ENCODE results near the gene DNAJA3. TPM values are rescaled to one million over a fixed set of nuclear protein-coding genes. Genes with fewer than 3 reads are reported as not detected.

The DNAJA3 gene
- total RNA-seq, 1 donor from 2014 or later: 34.6 TPM

DNA sequence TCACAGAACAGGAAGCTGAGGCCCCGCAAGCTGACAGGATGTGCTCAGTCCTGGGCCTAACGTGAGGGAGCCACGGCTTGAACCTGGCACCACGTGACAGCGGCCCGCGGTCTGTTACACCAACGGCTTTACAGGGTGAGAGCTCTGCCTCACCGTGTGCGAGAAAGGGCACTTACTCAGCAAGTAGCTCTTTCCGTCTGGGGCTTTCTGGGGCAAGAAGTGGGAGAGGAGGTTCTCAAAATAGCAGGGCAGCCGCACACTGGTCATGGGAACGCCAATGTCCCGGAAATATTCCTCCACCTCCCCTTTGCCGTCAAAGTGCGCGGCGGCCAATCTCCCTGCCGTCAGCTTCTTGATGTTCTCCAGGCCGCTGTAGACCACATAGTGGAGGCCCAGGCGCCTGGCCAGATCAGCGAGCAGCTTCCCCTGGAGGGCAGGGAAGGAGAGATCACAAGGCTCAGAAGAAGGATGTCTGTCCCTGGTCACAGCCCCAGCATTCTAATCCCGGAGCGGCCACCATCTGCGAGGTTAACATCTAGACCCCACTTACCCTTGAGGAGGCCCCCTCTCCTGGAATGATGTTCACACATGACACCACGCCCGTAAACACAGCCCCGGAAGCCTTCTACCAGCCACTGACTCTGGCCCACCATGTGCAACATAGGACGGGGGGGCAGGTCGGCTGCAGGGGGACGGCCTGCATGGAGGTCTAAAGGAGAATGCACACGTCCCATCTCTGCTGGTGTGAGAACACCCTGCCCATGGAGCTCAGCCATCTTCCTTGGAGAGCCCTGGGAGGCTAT is 40.5 kb downstream of the DNAJA3 start:
- DNase-seq (no peak), ATAC-seq (peak; percentile 39 to 57)
- peaks cover 82% of the 10 kb centered on the region for H3K36me3 ChIP-seq
- intact Hi-C loops (cut with DNase I): no loop called here
- no peak overlapping the region for H3K27ac ChIP-seq
- H3K9me3 ChIP-seq: no peaks in the 10 kb centered on the region
- TF ChIP-seq, protein P1, sequence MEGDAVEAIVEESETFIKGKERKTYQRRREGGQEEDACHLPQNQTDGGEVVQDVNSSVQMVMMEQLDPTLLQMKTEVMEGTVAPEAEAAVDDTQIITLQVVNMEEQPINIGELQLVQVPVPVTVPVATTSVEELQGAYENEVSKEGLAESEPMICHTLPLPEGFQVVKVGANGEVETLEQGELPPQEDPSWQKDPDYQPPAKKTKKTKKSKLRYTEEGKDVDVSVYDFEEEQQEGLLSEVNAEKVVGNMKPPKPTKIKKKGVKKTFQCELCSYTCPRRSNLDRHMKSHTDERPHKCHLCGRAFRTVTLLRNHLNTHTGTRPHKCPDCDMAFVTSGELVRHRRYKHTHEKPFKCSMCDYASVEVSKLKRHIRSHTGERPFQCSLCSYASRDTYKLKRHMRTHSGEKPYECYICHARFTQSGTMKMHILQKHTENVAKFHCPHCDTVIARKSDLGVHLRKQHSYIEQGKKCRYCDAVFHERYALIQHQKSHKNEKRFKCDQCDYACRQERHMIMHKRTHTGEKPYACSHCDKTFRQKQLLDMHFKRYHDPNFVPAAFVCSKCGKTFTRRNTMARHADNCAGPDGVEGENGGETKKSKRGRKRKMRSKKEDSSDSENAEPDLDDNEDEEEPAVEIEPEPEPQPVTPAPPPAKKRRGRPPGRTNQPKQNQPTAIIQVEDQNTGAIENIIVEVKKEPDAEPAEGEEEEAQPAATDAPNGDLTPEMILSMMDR (IDR thresholded peaks at IDR 0.05): no peak
- H3K27me3 ChIP-seq (ENCODE audit: low read depth): no peaks in the 10 kb centered on the region
- H3K4me1 ChIP-seq: no peaks in the 10 kb centered on the region
- no peak overlapping the region for H3K4me3 ChIP-seq

DNA sequence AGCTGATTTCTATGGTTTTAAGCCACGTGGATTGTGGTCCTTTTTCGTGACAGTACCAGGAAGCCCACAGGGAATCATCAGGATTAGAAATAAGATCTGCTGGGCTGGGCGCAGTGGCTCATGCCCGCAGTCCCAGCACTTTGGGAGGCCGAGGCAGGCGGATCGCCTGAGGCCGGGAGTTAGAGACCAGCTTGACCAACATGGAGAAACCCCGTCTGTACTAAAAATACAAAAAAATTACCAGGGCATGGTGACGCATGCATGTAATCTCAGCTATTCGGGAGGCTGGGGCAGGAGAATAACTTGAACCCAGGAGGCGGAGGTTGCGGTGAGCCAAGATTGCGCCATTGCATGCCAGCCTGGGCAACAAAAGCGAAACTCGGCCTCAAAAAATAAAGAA is 42.2 kb downstream of the DNAJA3 start:
- peaks cover 64% of the 10 kb centered on the region for H3K36me3 ChIP-seq
- no peak overlapping the region for H3K4me3 ChIP-seq
- TF ChIP-seq, protein P1 (IDR thresholded peaks at IDR 0.05): no peak

DNA sequence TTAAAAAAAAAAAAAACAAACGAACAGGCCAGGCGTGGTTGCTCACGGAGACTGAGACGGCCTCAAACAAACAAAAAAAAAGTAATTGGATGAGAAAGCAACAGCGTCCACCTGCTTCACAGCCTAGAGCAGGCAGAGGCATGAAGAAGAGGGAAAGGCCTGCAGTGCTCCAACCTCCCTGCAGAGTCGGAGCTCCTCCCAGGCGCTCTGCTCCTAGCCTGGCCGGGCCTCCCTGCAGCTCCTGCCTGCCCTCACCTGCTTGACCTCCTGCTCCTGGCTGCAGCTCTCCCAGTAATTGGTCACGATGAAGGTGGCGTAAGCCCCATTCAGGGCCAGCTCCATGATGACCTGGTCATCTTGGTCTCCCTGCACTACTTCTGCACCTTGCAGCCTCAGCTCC is 43.3 kb downstream of the DNAJA3 start:
- ATAC-seq: no peak
- H3K9me3 ChIP-seq: no peaks in the 10 kb centered on the region
- intact Hi-C loops (cut with DNase I): no loop called here

More for the DNA sequence above, 42.2 kb downstream of the DNAJA3 start:
- Histone ChIP-seq H3K4me1 (no peaks in the 10 kb centered on the region), H3K27me3 (ENCODE audit: low read depth) (no peaks in the 10 kb centered on the region), H3K9me3 (no peaks in the 10 kb centered on the region), H3K27ac (no peak overlapping the region)
- intact Hi-C loops (cut with DNase I): no loop called here
- DNase-seq (no peak), ATAC-seq (no peak)

DNA sequence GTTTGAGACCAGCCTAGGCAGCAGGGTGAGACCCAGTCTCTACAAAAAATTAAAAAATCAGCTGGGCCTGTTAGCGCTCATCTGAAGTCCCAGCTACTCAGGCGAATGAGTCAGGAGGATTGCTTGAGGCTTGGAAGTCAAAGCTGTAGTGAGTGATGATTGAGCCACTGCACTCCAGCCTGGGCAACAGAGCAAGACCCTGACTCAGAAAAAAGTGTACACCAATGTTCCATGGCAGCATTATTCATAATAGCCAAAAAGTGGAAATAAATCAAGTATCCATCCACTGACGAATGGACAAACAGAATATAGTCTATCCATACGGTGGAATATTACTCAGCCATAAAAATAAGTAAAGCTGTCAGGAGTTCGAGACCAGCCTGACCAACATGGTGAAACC is 46.2 kb downstream of the DNAJA3 start:
- no peak for ATAC-seq
- Histone ChIP-seq H3K27ac (no peak overlapping the region), H3K4me1 (peaks cover 25% of the 10 kb centered on the region), H3K36me3 (peaks cover 26% of the 10 kb centered on the region), H3K9me3 (no peaks in the 10 kb centered on the region), H3K27me3 (ENCODE audit: low read depth) (no peaks in the 10 kb centered on the region), H3K4me3 (no peak overlapping the region)
- TF ChIP-seq, protein P1 (IDR thresholded peaks at IDR 0.05): no peak
- intact Hi-C loops (cut with DNase I): no loop called here
- no peak for DNase-seq

More for the DNA sequence above, 43.3 kb downstream of the DNAJA3 start:
- Histone ChIP-seq H3K4me1 (peaks cover 10% of the 10 kb centered on the region), H3K36me3 (peaks cover 54% of the 10 kb centered on the region), H3K27ac (no peak overlapping the region), H3K27me3 (ENCODE audit: low read depth) (no peaks in the 10 kb centered on the region), H3K4me3 (no peak overlapping the region)
- TF ChIP-seq, protein P1 (IDR thresholded peaks at IDR 0.05): no peak
- no peak for DNase-seq

DNA sequence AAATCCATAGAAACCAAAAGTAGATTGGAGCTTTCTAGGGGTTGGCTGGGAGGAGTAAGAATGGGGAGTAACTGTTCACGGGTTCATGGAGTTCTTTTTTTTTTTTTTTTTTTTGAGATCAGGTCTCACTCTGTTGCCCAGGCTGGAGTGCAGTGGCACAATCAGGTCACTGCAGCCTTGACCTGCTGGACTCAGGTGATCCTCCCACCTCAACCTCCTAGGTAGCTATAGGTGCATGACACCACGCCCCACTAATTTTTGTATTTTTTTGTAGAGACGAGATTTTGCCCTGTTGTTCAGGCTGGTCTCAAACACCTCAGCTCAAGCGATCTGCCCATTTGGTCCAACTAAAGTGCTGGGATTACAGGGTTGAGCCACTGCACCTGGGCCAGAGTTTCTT is 47.2 kb downstream of the DNAJA3 start:
- peaks cover 18% of the 10 kb centered on the region for H3K36me3 ChIP-seq
- ATAC-seq (no peak), DNase-seq (no peak)
- H3K27me3 ChIP-seq (ENCODE audit: low read depth): no peaks in the 10 kb centered on the region
- H3K4me1 ChIP-seq: peaks cover 35% of the 10 kb centered on the region
- no peaks in the 10 kb centered on the region for H3K9me3 ChIP-seq
- H3K4me3 ChIP-seq: no peak overlapping the region
- TF ChIP-seq, protein P1 (IDR thresholded peaks at IDR 0.05): no peak
- intact Hi-C loops (cut with DNase I): no loop called here
- no peak overlapping the region for H3K27ac ChIP-seq
